Frontal cortex (tissue), 4 donors: Measurements from ENCODE around the gene COPS4. TPM values are rescaled to one million over a fixed set of nuclear protein-coding genes. Genes with fewer than 3 reads are reported as not detected.

ENCODE experiments used
- DNase-seq, 2 donors: peaks; one replicate each; pipeline ENCODE4 v3.0.0; 2012; ENCODE audit warnings: low spot score in 2 of 2
- FAIRE-seq: peaks from 2 replicates; lab custom pipeline; 2012; peaks lifted over from hg19 to GRCh38; lab: Jason Lieb, UNC
- small RNA-seq: library from RNA; depleted of rRNA; stranded (forward); fragments of <200 nt; gene quantifications from one replicate; pipeline ENCODE3, GENCODE V24; 2014
- total RNA-seq: library from RNA; depleted of rRNA; stranded (reverse); fragments of >200 nt; gene quantifications from one replicate; pipeline ENCODE4 v1.2.3, GENCODE V29; 2014
- donor health status: control.
- donor health status: control.
- donor health status: control.

COPS4 gene
- total RNA-seq, 1 donor from 2014 or later: 141 TPM

- FAIRE-seq: no peak
Measured at GRCh38 chr4:83113429-83113786, 78.4 kb downstream of the COPS4 start.

DNA sequence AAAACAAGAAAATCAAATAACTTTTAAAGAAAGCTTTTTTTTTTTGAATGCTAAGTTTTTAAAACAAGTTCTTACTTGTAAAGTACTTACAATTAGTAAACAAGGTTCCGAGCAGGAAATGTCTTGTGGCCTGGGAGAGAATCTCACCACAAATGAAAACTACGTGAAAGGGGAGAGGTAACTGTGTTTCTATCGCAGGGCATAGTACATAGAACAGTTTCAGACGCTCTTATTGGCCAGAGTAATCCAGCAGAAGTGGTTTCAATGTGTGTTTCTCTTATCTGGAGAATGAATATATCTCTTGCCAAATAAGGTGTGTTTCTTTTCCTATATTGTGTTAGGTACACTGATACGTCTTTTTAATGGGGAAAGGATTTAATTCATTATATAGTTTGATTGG lies 79.6 kb downstream of the COPS4 start, which contains the start of gene PLAC8:
TSS of gene PLAC8 (minus strand) at position 154 of the 400 bp plus-strand sequence. CDS start 6,808 bp downstream, outside the sequence.
- DNase-seq (no peak), FAIRE-seq (no peak)

More at GRCh38 chr4:83113429-83113786, 78.4 kb downstream of the COPS4 start:
- DNase-seq: no peak

GRCh38 chr4:83115000-83115399 lies 80.0 kb downstream of the COPS4 start:
- FAIRE-seq (no peak), DNase-seq (no peak)

DNA sequence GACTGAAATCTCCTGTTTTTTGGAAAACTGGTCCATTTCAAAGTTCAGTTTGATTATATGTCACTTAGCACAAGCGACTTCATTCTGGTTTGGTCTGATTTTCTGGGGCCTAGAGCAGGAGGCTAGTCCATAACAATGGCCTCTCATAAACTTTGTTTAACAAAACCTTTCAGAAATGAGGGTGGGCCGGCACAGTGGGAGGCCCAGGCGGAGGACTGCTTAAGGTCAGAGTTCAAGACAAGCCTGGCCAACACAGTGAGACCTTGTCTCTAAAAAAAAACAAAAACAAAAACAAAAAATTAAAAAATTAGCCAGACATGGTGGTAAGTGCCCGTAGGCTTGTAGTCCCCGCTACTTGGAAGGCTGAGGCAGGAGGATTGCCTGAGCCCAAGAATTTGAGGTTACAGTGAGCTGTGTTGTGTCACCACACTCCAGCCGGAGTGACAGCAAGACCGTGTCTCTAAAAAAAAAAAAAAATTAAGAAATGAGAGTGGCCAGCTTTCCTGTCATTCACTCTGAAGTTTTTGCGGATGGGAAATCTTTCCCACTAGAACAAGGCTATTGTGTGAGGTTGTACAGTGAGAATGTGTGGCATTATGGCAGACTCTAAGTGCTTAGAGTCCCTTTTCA lies 80.8 kb downstream of the COPS4 start:
- no peak for DNase-seq
- no peak for FAIRE-seq

- DNase-seq (no peak), FAIRE-seq (no peak)
Measured at GRCh38 chr4:83118869-83119268, 83.9 kb downstream of the COPS4 start.

- DNase-seq (no peak), FAIRE-seq (no peak)
Measured at GRCh38 chr4:83121246-83121645, 86.3 kb downstream of the COPS4 start.

DNA sequence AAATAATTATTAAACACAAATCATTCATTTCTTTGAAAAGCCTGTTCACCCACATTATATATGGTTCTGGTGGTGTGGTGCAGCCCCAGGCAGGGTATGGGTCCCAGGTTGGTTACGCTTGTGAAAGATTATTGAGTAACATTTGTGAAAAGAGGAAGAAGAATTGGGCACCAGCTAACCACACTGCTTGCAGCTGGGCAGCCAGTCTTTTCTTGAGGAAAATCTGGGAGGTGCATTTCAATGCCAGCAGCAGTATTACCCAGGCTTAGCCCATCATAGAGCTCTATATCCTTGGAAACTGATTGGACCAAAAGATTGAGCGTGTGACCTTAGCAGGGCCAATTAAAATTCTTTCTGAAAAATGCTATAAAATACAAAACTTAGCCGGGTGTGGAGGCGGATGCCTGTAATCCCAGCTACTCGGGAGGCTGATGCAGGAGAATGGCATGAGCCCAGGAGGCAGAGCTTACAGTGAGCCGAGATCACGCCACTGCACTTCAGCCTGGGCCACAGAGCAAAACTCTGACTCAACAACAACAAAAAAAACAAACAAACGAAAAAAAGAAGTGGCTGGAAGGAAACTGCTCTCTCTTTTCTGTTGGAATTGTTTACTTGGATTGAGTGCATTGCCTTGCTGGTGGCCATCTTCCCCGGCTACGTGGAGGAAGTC lies 89.3 kb downstream of the COPS4 start:
- FAIRE-seq (no peak), DNase-seq (no peak)

Small RNA genes within 50 kb of the gene (small RNA-seq; reads per million reads assigned to genes)
- gene RNU6-615P: not detected

Other genes starting within 250 kb of the COPS4 start
- gene SCD5, start 236.4 kb upstream of the COPS4 start, total RNA-seq: 254 TPM
- gene SEC31A, start 144.0 kb upstream of the COPS4 start, total RNA-seq: 117 TPM
- gene THAP9, start 134.4 kb upstream of the COPS4 start, total RNA-seq: 17.5 TPM
- 30.6 TPM for gene LIN54, start 24.4 kb upstream of the COPS4 start, total RNA-seq
- gene PLAC8, start 79.5 kb downstream of the COPS4 start, total RNA-seq: 0.41 TPM
- gene COQ2, start 249.6 kb downstream of the COPS4 start, total RNA-seq: 14.7 TPM